ENCODE results near the gene IFT88. TPM values are rescaled to one million over a fixed set of nuclear protein-coding genes. Genes with fewer than 3 reads are reported as not detected.

The IFT88 gene
- total RNA-seq, 1 donor: 21.1 TPM

DNA sequence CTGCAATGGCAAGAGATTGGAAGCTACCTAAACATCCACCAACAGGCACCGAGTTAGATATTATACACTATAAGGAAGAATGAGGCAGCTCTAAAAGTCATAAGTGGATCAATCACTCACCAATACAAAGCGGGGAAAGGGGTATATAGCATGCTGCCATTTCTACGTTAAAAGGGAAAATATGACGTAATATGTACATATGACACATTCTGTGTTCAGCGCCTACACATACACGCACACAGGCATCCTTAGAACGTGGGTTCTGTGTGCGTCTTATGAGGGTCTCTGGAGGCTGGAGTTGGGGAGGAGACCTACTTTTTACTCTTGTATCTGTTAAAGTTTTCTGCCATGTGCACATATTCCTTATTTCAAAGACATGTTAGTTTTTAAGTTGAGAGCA is 142.4 kb downstream of the IFT88 start:
- DNase-seq (ENCODE audit: low read depth): no peak
- TF ChIP-seq, protein P1, sequence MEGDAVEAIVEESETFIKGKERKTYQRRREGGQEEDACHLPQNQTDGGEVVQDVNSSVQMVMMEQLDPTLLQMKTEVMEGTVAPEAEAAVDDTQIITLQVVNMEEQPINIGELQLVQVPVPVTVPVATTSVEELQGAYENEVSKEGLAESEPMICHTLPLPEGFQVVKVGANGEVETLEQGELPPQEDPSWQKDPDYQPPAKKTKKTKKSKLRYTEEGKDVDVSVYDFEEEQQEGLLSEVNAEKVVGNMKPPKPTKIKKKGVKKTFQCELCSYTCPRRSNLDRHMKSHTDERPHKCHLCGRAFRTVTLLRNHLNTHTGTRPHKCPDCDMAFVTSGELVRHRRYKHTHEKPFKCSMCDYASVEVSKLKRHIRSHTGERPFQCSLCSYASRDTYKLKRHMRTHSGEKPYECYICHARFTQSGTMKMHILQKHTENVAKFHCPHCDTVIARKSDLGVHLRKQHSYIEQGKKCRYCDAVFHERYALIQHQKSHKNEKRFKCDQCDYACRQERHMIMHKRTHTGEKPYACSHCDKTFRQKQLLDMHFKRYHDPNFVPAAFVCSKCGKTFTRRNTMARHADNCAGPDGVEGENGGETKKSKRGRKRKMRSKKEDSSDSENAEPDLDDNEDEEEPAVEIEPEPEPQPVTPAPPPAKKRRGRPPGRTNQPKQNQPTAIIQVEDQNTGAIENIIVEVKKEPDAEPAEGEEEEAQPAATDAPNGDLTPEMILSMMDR (IDR thresholded peaks at IDR 0.05; ENCODE audit: insufficient read depth, low read length): no peak
- no peak overlapping the region for H3K4me3 ChIP-seq (ENCODE audit: low read depth, low read length)

DNA sequence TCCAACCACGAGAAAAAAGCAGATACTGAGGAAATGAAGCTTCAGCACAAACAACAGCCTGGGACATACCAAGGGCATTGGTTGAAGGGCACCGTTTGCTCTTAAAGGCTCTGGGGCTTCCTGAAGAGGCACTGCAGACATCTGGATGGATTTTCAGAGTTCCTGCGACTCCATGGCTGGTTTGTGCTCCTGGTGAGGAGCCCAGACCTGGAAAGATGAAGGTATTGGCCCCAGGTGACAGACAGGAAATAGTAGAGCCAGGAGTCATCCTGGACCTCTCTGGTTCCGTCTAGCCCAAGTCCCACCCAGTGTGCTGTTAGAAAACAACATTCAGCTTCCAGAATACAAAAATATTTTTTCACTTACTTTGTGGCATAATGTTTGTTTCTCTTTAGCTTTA is 142.8 kb downstream of the IFT88 start:
- DNase-seq (ENCODE audit: low read depth): peak; percentile 14
- no peak overlapping the region for H3K4me3 ChIP-seq (ENCODE audit: low read depth, low read length)
- TF ChIP-seq, protein P1 (IDR thresholded peaks at IDR 0.05; ENCODE audit: insufficient read depth, low read length): no peak

DNA sequence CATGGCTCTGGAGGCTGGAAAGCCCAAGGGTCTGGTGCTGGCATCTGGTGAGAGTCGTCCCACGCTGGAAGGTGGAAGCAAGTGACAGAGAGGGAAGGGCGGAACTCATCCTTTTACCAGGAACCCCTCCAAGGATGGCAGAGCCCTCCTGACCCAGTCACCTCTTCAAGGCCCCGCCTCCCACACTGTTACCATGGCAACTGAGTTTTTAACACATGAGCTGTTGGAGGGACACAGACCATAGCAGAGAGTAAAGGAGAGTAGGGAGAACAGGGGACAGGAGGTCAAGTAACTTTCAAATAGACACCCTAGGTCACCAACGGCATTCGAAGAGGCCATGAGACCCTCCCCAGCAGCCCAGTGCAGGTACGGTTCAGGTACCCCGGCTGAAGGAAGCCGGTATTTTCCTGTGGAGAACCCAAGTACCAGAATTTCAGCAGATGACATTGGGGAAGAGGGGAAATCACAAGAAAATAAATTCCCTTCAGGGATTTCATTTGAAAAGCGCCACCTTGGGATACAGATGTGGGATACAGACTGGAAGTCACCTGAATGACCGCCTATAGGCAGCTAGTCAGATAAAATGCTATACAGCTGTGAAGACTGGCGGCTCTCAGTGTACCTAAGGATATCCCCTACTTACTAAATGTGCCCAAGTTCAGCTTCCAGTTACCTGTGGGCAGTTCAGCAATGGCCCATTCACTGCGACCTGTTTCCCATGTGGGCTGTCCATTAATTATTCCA is 144.5 kb downstream of the IFT88 start:
- TF ChIP-seq, protein P1 (IDR thresholded peaks at IDR 0.05; ENCODE audit: insufficient read depth, low read length): no peak
- DNase-seq (ENCODE audit: low read depth): no peak
- no peak overlapping the region for H3K4me3 ChIP-seq (ENCODE audit: low read depth, low read length)

DNA sequence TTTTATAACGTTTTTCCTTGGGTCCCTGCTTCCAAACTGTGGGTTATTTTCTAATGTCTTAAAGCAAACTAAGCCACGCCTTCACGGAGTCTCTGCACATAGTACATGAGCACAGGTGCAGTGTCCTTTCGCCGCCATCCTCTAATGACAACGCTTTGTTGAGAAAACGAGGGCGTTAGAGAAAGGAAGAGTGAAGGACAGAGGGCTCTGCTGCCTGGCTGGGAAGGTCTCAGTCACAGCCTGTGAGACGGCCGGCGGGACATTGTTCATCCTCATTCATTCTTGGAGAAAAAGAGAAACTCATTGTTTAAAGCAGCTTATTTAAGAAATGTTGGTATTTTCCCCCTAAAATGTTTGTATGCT is 146.0 kb downstream of the IFT88 start:
- peak overlapping the region; percentile 15 for H3K4me3 ChIP-seq (ENCODE audit: low read depth, low read length)
- TF ChIP-seq, protein P1 (IDR thresholded peaks at IDR 0.05; ENCODE audit: insufficient read depth, low read length): no peak
- peak; percentile 14 for DNase-seq (ENCODE audit: low read depth)

DNA sequence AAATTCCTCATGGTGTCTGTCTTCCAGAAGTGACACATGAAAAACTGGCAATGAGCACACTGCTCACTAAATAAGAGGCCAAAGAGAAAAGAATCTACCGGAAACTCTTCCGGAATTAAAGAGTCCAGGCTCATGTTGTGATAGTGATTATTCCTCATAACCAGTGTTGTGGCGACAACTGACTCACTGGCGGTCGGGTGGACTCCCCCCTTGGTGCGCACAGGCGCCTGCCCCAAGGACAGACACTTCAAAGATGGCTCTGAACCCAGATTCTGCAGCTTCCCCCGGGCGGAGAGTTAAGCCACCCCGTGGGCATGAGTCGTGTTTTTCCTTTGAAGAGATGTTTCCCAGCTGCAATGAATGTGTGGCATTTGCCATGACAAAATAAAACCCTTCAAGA is 146.8 kb downstream of the IFT88 start:
- TF ChIP-seq, protein P1 (IDR thresholded peaks at IDR 0.05; ENCODE audit: insufficient read depth, low read length): no peak
- DNase-seq (ENCODE audit: low read depth): peak; percentile 42
- H3K4me3 ChIP-seq (ENCODE audit: low read depth, low read length): no peak overlapping the region

DNA sequence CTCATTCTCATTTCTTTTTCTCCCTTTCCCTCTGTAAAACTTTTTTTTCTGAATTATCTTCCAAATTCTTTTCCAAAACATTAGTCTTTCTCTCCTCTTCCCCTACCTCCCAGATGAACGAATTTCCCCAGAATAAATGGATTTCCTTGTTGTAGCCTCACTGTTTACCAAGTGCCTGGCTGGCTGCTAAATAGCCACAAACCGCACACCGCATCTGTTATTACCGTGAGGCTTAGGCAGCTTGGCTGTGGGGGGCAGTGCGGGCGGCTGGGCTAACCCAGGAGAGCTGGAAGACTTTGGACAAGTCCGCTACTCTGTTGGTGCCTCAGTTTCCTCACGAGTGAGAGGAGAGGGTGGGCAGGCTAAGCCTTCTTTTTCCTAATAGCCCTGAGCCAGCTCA is 147.2 kb downstream of the IFT88 start:
- peak; percentile 64 for DNase-seq (ENCODE audit: low read depth)
- TF ChIP-seq, protein P1 (IDR thresholded peaks at IDR 0.05; ENCODE audit: insufficient read depth, low read length): no peak
- peak overlapping the region; percentile 10 for H3K4me3 ChIP-seq (ENCODE audit: low read depth, low read length)
